Stimulated activated CD4-positive, alpha-beta T cell treated with anti-CD3 and anti-CD28 coated beads, TNF-alpha, amount 100 ng/mL, for 1 hour (primary cell): Measurements from ENCODE around the gene RCOR3.
A peak's percentile ranks its signal among the peaks of the same experiment; 100 is the strongest.
"Not testable (repeated sequence)": the region's sequence is repeated elsewhere in the genome, so short reads cannot be mapped to it uniquely, and the experiment has no call there.

Source experiments
- DNase-seq, 3 donors: peaks; one replicate each; pipeline ENCODE4 v3.0.0-alpha.2; 2020; ENCODE audit warnings: low read depth in 3 of 3, low spot score in 1 of 3

Gene RCOR3

GRCh38 chr1:211258756-211259637, at the start of gene RCOR3:
Gene RCOR3 (plus strand): TSS chr1:211259366. CDS start chr1:211259561, 195 bp downstream.
- DNase-seq, result peak; percentile 79 to 91 (median 90)

- no peak for DNase-seq
Observed at GRCh38 chr1:211210052-211210451, 49.1 kb upstream of the RCOR3 start.

GRCh38 chr1:211210965-211211364, 48.2 kb upstream of the RCOR3 start:
- no peak for DNase-seq

- DNase-seq, result no peak
Observed at GRCh38 chr1:211213702-211214101, 45.5 kb upstream of the RCOR3 start.

GRCh38 chr1:211215577-211215976, 43.6 kb upstream of the RCOR3 start:
- no peak for DNase-seq

- DNase-seq, result no peak
Observed at GRCh38 chr1:211217392-211217791, 41.8 kb upstream of the RCOR3 start.

GRCh38 chr1:211222469-211223234, 36.5 kb upstream of the RCOR3 start:
- DNase-seq, result not testable (repeated sequence)

GRCh38 chr1:211228573-211229364, 30.4 kb upstream of the RCOR3 start:
- DNase-seq, result peak in 1 of 3 donors; percentile 18

- DNase-seq, result no peak
Observed at GRCh38 chr1:211229365-211229759, 29.8 kb upstream of the RCOR3 start.

- DNase-seq, result no peak
Observed at GRCh38 chr1:211231873-211232272, 27.3 kb upstream of the RCOR3 start.

GRCh38 chr1:211236633-211237320, 22.4 kb upstream of the RCOR3 start:
- no peak for DNase-seq

- DNase-seq, result no peak
Observed at GRCh38 chr1:211237579-211237978, 21.6 kb upstream of the RCOR3 start.

GRCh38 chr1:211240567-211240966, 18.6 kb upstream of the RCOR3 start:
- DNase-seq, result not testable (repeated sequence)

- no peak for DNase-seq
Observed at GRCh38 chr1:211241071-211241470, 18.1 kb upstream of the RCOR3 start.

GRCh38 chr1:211243639-211244038, 15.5 kb upstream of the RCOR3 start:
- DNase-seq, result not testable (repeated sequence)

- DNase-seq, result not testable (repeated sequence)
Observed at GRCh38 chr1:211246583-211246982, 12.6 kb upstream of the RCOR3 start.

GRCh38 chr1:211247921-211248320, 11.2 kb upstream of the RCOR3 start:
- DNase-seq, result no peak

- DNase-seq, result not testable (repeated sequence)
Observed at GRCh38 chr1:211249611-211250010, 9.6 kb upstream of the RCOR3 start.

- no peak for DNase-seq
Observed at GRCh38 chr1:211257826-211258225, 1.3 kb upstream of the RCOR3 start.

GRCh38 chr1:211258310-211258755, 833 bp upstream of the RCOR3 start:
- peak in 2 of 3 donors; percentile 30 for DNase-seq
